Measurements from ENCODE around the gene ACTA2. TPM values are rescaled to one million over a fixed set of nuclear protein-coding genes. Genes with fewer than 3 reads are reported as not detected.

The ACTA2 gene
- polyA plus RNA-seq, 1 of the 3 experiments (the other 2 are of a cell fraction): 130 TPM

GRCh38 chr10:88999625-89000024, 47.1 kb upstream of the ACTA2 start:
- Histone ChIP-seq H3K9me3 (no peaks in the 10 kb centered on the region), H3K27ac (ENCODE audit: low read depth in 2 of 2, low read length in 1 of 2) (no peak overlapping the region), H3K4me2 (no peak overlapping the region), H3K4me1 (ENCODE audit: control insufficient read depth in 1 of 2, insufficient read depth in 2 of 2, low read depth in 1 of 2, low read length in 1 of 2) (peaks cover 3 to 27% of the 10 kb centered on the region in 2 experiments; a peak in 2 of 4 replicates), H3K79me2 (ENCODE audit: insufficient read depth) (peaks cover 68% of the 10 kb centered on the region), H4K20me1 (ENCODE audit: insufficient read depth) (no peaks in the 10 kb centered on the region), H3K9ac (peak overlapping the region; percentile 3; the same call in 1 of the 2 replicates), H3K4me3 (ENCODE audit: low read depth in 2 of 2, low read length in 1 of 2) (no peak overlapping the region), H3K9me2 (no peaks in the 10 kb centered on the region), H3K36me3 (replicated peaks in 1 of 2; ENCODE audit: control insufficient read depth in 1 of 2, insufficient read depth in 2 of 2, low read length in 1 of 2) (peaks cover 8 to 14% of the 10 kb centered on the region in 2 experiments), H3K27me3 (ENCODE audit: insufficient read depth) (no peaks in the 10 kb centered on the region), H3F3A (replicated peaks; ENCODE audit: insufficient read depth) (peaks cover 15% of the 10 kb centered on the region), H2AFZ (ENCODE audit: low read depth) (no peak overlapping the region)
- POLR2A ChIA-PET: no interaction called here
- CTCF ChIA-PET: interaction anchor here (1.9 to 13.7 kb wide), 3 partner anchors 12 to 218 kb away, joined by 5 to 314 read pairs (median 11); no protein-coding TSS in a partner anchor
- TF ChIP-seq ELF1 (IDR thresholded peaks at IDR 0.05): no peak
- no peak for TF ChIP-seq EP300 (IDR thresholded peaks at IDR 0.05; ENCODE audit: borderline replicate concordance in 1 of 2, low read depth in 1 of 2, low read length in 1 of 2)
- TF ChIP-seq REST (IDR thresholded peaks at IDR 0.05; ENCODE audit: low read depth, low read length): no peak
- TF ChIP-seq NRF1 (IDR thresholded peaks at IDR 0.05; ENCODE audit: low read depth, low read length): no peak
- TF ChIP-seq YY1 (IDR thresholded peaks at IDR 0.05; ENCODE audit: low read depth): no peak
- no peak for TF ChIP-seq IRF3 (IDR thresholded peaks at IDR 0.05; ENCODE audit: low read depth, low read length)
- no peak for TF ChIP-seq RFX5 (IDR thresholded peaks at IDR 0.05; ENCODE audit: low read length)
- TF ChIP-seq GABPA (IDR thresholded peaks at IDR 0.05; ENCODE audit: low read depth): no peak
- TF ChIP-seq POLR2AphosphoS5 (IDR thresholded peaks at IDR 0.05; ENCODE audit: low read depth, low read length): no peak
- DNase-seq: no peak
- WGBS (ENCODE audit: low lambda C conversion rate): 100% methylated on average over 1 of the region's 1 CpG

GRCh38 chr10:88996927-88997326, 44.4 kb upstream of the ACTA2 start:
- TF ChIP-seq NFIC (IDR thresholded peaks at IDR 0.05; ENCODE audit: borderline replicate concordance): no peak
- no peak for TF ChIP-seq TEAD4 (IDR thresholded peaks at IDR 0.05; ENCODE audit: borderline replicate concordance, insufficient read depth)
- TF ChIP-seq PBX3 (IDR thresholded peaks at IDR 0.05): no peak
- no peak for TF ChIP-seq CTCF (IDR thresholded peaks at IDR 0.05)
- no peak for TF ChIP-seq ELF1 (IDR thresholded peaks at IDR 0.05)
- no peak for TF ChIP-seq SIN3A (IDR thresholded peaks at IDR 0.05; ENCODE audit: borderline replicate concordance, low read depth, low read length)
- no peak for TF ChIP-seq IRF3 (IDR thresholded peaks at IDR 0.05; ENCODE audit: low read depth, low read length)
- no peak for TF ChIP-seq CHD2 (IDR thresholded peaks at IDR 0.05; ENCODE audit: low read length, partially characterized antibody)
- TF ChIP-seq EZH2phosphoT487 (IDR thresholded peaks at IDR 0.05; ENCODE audit: borderline replicate concordance, low read depth): no peak
- no peak for TF ChIP-seq GATA2 (CRISPR knock-in tag; IDR thresholded peaks at IDR 0.05)
- TF ChIP-seq GABPA (IDR thresholded peaks at IDR 0.05; ENCODE audit: low read depth): no peak
- no peak for TF ChIP-seq FOSL2 (IDR thresholded peaks at IDR 0.05; ENCODE audit: borderline replicate concordance, low read depth)
- TF ChIP-seq TCF12 (IDR thresholded peaks at IDR 0.05): no peak
- no peaks in the 10 kb centered on the region for H3F3A ChIP-seq (replicated peaks; ENCODE audit: insufficient read depth)
- H3K79me2 ChIP-seq (ENCODE audit: insufficient read depth): peaks cover 89% of the 10 kb centered on the region
- no peaks in the 10 kb centered on the region for H3K27me3 ChIP-seq (ENCODE audit: insufficient read depth)
- no peaks in the 10 kb centered on the region for H4K20me1 ChIP-seq (ENCODE audit: insufficient read depth)
- ChIA-PET CTCF (interaction anchor here (0.7 to 13.7 kb wide), 5 partner anchors 10 to 162 kb away, joined by 3 to 314 read pairs (median 3); no protein-coding TSS in a partner anchor), POLR2A (no interaction called here)
- peaks cover 0 to 5% of the 10 kb centered on the region in 2 experiments for H3K36me3 ChIP-seq (replicated peaks in 1 of 2; ENCODE audit: control insufficient read depth in 1 of 2, insufficient read depth in 2 of 2, low read length in 1 of 2)
- peaks cover 3 to 37% of the 10 kb centered on the region in 2 experiments; a peak in 3 of 4 replicates for H3K4me1 ChIP-seq (ENCODE audit: control insufficient read depth in 1 of 2, insufficient read depth in 2 of 2, low read depth in 1 of 2, low read length in 1 of 2)
- no peaks in the 10 kb centered on the region for H3K9me2 ChIP-seq
- H3K9me3 ChIP-seq: no peaks in the 10 kb centered on the region
- DNase-seq: no peak
- H2AFZ ChIP-seq (ENCODE audit: low read depth): no peak overlapping the region
- no peak overlapping the region for H3K27ac ChIP-seq (ENCODE audit: low read depth in 2 of 2, low read length in 1 of 2)
- H3K4me2 ChIP-seq: no peak overlapping the region
- H3K9ac ChIP-seq: no peak overlapping the region
- H3K4me3 ChIP-seq (ENCODE audit: low read depth in 2 of 2, low read length in 1 of 2): no peak overlapping the region
- 88% methylated on average over 1 of the region's 1 CpG for WGBS (ENCODE audit: low lambda C conversion rate)

Data from SK-N-SH (cell line).